Nephron progenitor cell (in vitro differentiated cells): ENCODE data around the gene SLC36A3.
A peak's percentile ranks its signal among the peaks of the same experiment; 100 is the strongest.
"Not testable (repeated sequence)": the region's sequence is repeated elsewhere in the genome, so short reads cannot be mapped to it uniquely, and the experiment has no call there.

Experiments
- DNase-seq: peaks from one replicate; pipeline ENCODE4 v3.0.0; 2021
- H3K27ac Mint-ChIP-seq: 2 replicates; pipeline ENCODE4 v1.8.0; 2021; ENCODE audit warnings: mild to moderate bottlenecking, moderate library complexity, mixed read lengths
- H3K27me3 Mint-ChIP-seq: 2 replicates; pipeline ENCODE4 v1.8.0; 2021; ENCODE audit warnings: mild to moderate bottlenecking, low read depth, mixed read lengths; ENCODE audit not compliant: poor library complexity
- H3K36me3 Mint-ChIP-seq: 2 replicates; pipeline ENCODE4 v1.8.0; 2021; ENCODE audit warnings: low read depth, mixed read lengths
- H3K4me1 Mint-ChIP-seq: 2 replicates; pipeline ENCODE4 v1.8.0; 2021; ENCODE audit warnings: mixed read lengths
- H3K4me3 Mint-ChIP-seq: 2 replicates; pipeline ENCODE4 v1.8.0; 2021; ENCODE audit warnings: mild to moderate bottlenecking, moderate library complexity, mixed read lengths
- H3K9me3 Mint-ChIP-seq: 2 replicates; pipeline ENCODE4 v1.8.0; 2021; ENCODE audit warnings: mild to moderate bottlenecking, moderate library complexity, mixed read lengths
- TF ChIP-seq, protein P1 (sequence below): fragments of 200-600 bp; sonication (generic); IDR thresholded peaks from 2 replicates; pipeline ENCODE4 v1.5.0; 2021; ENCODE audit warnings: antibody characterized with exemption

SLC36A3 gene

DNA sequence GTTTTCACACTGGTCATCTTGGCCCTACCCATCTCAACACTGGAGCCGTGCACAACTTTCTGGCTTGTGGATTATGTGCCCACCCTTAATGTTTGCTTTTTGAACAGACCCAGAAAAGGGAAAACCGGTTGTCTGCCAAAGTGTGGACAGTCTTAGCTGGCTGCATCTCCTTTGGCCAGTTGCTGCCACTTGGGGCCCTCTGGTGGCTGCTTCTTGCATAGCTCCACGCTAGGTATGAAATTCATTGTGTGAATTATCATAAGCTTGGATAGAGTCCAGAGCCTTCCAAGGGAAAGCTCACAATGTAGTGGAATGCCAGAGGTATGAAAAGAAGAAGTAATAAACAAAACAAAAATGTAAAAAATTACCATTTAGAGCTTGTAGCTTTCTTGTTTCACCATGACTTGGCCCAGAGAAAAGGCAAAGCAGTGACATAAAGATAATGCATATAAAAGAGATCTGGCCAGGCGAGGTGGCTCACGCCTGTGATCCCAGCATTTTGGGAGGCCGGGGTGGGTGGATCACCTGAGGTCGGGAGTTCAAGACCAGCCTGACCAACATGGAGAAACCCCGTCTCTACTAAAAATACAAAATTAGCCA lies 12.5 kb upstream of the SLC36A3 start:
- DNase-seq, result peak; percentile 83
- no peak overlapping the region for H3K27ac Mint-ChIP-seq
- peaks cover 5% of the 10 kb centered on the region for H3K36me3 Mint-ChIP-seq
- peaks cover 16% of the 10 kb centered on the region for H3K4me1 Mint-ChIP-seq
- peaks cover 7% of the 10 kb centered on the region for H3K9me3 Mint-ChIP-seq
- H3K27me3 Mint-ChIP-seq, result peaks cover 9% of the 10 kb centered on the region
- TF ChIP-seq, protein P1, sequence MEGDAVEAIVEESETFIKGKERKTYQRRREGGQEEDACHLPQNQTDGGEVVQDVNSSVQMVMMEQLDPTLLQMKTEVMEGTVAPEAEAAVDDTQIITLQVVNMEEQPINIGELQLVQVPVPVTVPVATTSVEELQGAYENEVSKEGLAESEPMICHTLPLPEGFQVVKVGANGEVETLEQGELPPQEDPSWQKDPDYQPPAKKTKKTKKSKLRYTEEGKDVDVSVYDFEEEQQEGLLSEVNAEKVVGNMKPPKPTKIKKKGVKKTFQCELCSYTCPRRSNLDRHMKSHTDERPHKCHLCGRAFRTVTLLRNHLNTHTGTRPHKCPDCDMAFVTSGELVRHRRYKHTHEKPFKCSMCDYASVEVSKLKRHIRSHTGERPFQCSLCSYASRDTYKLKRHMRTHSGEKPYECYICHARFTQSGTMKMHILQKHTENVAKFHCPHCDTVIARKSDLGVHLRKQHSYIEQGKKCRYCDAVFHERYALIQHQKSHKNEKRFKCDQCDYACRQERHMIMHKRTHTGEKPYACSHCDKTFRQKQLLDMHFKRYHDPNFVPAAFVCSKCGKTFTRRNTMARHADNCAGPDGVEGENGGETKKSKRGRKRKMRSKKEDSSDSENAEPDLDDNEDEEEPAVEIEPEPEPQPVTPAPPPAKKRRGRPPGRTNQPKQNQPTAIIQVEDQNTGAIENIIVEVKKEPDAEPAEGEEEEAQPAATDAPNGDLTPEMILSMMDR, result peak; percentile 84
- no peak overlapping the region for H3K4me3 Mint-ChIP-seq

DNA sequence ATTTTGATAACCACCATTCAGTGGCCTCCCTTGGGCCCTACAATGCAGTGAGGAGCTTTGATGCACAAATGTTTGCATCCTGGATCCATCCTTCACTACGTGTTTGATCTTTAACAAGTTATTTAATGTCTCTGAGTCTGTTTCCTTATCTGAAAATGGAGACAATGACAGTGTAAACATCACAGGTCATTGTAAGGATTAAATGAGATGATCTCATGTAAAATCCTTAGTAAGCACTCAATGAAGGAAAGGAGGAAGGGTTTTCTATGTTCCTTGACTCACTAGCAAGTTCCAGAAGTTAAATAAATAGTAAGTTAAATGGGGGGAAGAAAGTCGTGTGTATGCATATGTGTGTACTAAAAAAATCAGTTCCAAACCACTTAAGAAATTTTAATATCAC lies 9.8 kb upstream of the SLC36A3 start:
- H3K4me1 Mint-ChIP-seq, result peaks cover 10% of the 10 kb centered on the region
- H3K27ac Mint-ChIP-seq, result no peak overlapping the region
- H3K27me3 Mint-ChIP-seq, result peaks cover 9% of the 10 kb centered on the region
- H3K36me3 Mint-ChIP-seq, result peaks cover 7% of the 10 kb centered on the region
- peaks cover 27% of the 10 kb centered on the region for H3K9me3 Mint-ChIP-seq
- no peak overlapping the region for H3K4me3 Mint-ChIP-seq
- no peak for DNase-seq
- TF ChIP-seq, protein P1, result no peak

DNA sequence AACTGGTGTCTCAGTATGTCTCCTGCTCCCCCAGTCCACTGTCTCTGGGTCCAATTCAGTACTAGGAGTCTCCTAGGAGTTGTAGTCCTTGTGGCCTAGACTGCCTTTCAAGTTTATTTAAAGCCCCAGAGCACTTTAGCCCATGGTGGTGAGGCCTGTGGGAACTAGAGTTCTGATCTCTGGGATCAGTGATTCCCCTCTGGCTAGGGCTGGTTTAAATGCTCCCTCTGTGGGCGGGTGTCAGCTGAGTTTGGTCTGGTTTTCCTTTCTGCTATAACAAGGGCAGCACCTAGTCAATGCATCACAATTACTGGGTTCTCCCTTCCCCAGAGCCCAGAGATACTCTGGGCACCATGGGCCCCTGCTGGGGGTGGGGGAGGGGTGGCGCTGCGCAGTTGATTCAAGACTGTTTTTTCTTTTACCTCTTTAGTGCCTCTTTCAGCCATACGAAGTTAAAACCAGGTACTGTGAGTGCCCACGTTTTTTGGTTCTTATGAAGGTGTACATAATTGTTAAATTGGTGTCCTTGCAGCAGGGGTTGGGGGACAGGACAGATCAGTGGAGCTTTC lies 9.3 kb upstream of the SLC36A3 start:
- Mint-ChIP-seq H3K27ac (no peak overlapping the region), H3K4me1 (peaks cover 8% of the 10 kb centered on the region), H3K4me3 (no peak overlapping the region), H3K9me3 (peaks cover 27% of the 10 kb centered on the region), H3K27me3 (peaks cover 9% of the 10 kb centered on the region), H3K36me3 (peaks cover 7% of the 10 kb centered on the region)
- TF ChIP-seq, protein P1, result no peak
- DNase-seq, result no peak

DNA sequence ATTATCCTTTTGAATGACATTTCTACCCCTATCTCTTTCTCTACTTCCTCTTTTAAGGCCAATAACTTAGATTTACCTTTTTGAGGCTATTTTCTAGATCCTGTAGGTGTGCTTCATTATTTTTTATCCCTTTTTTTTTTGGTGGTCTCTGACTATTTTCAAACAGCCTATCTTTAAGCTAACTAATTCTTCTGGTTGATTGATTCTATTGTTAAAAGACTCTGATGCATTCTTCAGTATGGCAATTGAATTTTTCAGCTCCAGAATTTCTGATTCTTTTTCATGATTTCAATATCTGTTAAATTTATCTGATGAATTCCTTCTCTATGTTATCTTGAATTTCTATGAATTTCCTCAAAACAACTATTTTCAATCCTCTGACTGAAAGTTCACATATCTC lies 7.4 kb upstream of the SLC36A3 start:
- Mint-ChIP-seq H3K4me3 (no peak overlapping the region), H3K9me3 (peaks cover 27% of the 10 kb centered on the region), H3K27me3 (peaks cover 9% of the 10 kb centered on the region), H3K36me3 (peaks cover 7% of the 10 kb centered on the region), H3K27ac (no peak overlapping the region), H3K4me1 (peaks cover 3% of the 10 kb centered on the region)
- no peak for DNase-seq
- TF ChIP-seq, protein P1, result no peak

DNA sequence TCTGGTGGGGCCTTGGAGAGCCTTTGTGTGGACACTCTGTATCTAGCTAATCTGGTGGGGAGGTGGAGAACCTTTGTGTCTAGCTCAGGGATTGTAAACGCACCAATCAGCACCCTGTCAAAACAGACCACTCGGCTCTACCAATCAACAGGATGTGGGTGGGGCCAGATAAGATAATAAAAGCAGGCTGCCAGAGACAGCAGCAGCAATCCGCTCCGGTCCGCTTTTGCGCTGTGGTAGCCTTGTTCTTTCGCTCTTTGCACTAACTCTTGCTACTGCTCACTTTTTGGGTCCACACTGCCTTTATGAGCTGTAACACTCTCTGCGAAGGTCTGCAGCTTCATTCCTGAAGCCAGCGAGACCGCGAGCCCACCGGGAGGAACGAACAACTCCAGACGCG lies 6.3 kb upstream of the SLC36A3 start:
- Mint-ChIP-seq H3K27me3 (peaks cover 12% of the 10 kb centered on the region), H3K9me3 (peaks cover 27% of the 10 kb centered on the region)
- H3K36me3 Mint-ChIP-seq, H3K4me1 Mint-ChIP-seq, H3K4me3 Mint-ChIP-seq, DNase-seq, H3K27ac Mint-ChIP-seq: not testable (repeated sequence)

DNA sequence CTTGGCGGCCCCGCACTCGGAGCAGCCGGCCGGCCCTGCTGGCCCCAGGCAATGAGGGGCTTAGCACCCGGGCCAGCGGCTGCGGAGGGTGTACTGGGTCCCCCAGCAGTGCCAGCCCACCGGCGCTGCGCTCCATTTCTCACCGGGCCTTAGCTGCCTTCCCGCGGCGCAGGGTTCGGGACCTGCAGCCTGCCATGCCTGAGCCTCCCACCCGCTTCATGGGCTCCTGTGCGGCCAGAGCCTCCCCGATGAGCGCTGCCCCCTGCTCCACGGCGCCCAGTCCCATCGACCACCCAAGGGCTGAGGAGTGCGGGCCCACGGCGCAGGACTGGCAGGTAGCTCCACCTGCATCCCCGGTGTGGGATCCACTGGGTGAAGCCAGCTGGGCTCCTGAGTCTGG lies 5.7 kb upstream of the SLC36A3 start:
- H3K27me3 Mint-ChIP-seq, result peaks cover 12% of the 10 kb centered on the region
- peaks cover 27% of the 10 kb centered on the region for H3K9me3 Mint-ChIP-seq
- not testable (repeated sequence) for H3K4me3 Mint-ChIP-seq, H3K27ac Mint-ChIP-seq, DNase-seq, H3K36me3 Mint-ChIP-seq, H3K4me1 Mint-ChIP-seq
